22Rv1 (cell line): Measurements from ENCODE around the gene SLC1A1.

ENCODE experiments used
- ZFX ChIP-seq: fragments of 450-650 bp; IDR thresholded peaks from 2 replicates; pipeline ENCODE4 v1.6.1; 2017; ENCODE audit warnings: antibody characterized with exemption, borderline replicate concordance
- TF ChIP-seq, protein P1 (sequence below): fragments of 450-650 bp; IDR thresholded peaks from 2 replicates; pipeline ENCODE4 v1.5.1; 2017; ENCODE audit warnings: mild to moderate bottlenecking

GRCh38 chr9:4443439-4443838 is 46.8 kb upstream of the SLC1A1 start:
- TF ChIP-seq, protein P1, sequence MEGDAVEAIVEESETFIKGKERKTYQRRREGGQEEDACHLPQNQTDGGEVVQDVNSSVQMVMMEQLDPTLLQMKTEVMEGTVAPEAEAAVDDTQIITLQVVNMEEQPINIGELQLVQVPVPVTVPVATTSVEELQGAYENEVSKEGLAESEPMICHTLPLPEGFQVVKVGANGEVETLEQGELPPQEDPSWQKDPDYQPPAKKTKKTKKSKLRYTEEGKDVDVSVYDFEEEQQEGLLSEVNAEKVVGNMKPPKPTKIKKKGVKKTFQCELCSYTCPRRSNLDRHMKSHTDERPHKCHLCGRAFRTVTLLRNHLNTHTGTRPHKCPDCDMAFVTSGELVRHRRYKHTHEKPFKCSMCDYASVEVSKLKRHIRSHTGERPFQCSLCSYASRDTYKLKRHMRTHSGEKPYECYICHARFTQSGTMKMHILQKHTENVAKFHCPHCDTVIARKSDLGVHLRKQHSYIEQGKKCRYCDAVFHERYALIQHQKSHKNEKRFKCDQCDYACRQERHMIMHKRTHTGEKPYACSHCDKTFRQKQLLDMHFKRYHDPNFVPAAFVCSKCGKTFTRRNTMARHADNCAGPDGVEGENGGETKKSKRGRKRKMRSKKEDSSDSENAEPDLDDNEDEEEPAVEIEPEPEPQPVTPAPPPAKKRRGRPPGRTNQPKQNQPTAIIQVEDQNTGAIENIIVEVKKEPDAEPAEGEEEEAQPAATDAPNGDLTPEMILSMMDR: no peak
- no peak for TF ChIP-seq ZFX
